GM12878 (cell line): ENCODE measurements around the gene ZNF608. TPM values are rescaled to one million over a fixed set of nuclear protein-coding genes. Genes with fewer than 3 reads are reported as not detected.

Experiments
- ATAC-seq: fragments of 200-7000 bp; cut with Tn5 transposase; 3 replicates; pipeline ENCODE4 v1.9.1; 2020; ENCODE audit warnings: mild to moderate bottlenecking, moderate library complexity
- BruUV-seq: library from RNA; stranded (reverse); fragments of 400-500 nt; replicated peaks from 2 replicates; lab custom pipeline; 2021; lab: Mats Ljungman, UMichigan
- CTCF ChIA-PET: fragments of 300-600 bp; sonication (Branson Sonifier 250); formaldehyde crosslinking; extraction: SDS; loops from one replicate; lab custom pipeline; 2021; ENCODE audit warnings: inconsistent platforms; lab: Yijun Ruan, JAX
- POLR2A ChIA-PET: fragments of 350-600 bp; formaldehyde crosslinking; extraction: SDS; loops from one replicate; lab custom pipeline; 2021; ENCODE audit warnings: inconsistent platforms; lab: Charles Lee
- RAD21 ChIA-PET: fragments of 300-600 bp; sonication (Branson Sonifier 250); formaldehyde crosslinking; loops from one replicate; lab custom pipeline; 2023; ENCODE audit warnings: antibody characterized with exemption; ENCODE audit not compliant: unreplicated experiment; lab: Charles Lee
- SMC1A ChIA-PET: fragments of 300-600 bp; sonication (Branson Sonifier 250); formaldehyde crosslinking; loops from one replicate; lab custom pipeline; 2023; ENCODE audit not compliant: unreplicated experiment, uncharacterized antibody; lab: Charles Lee
- DNase-seq: peaks from one replicate; pipeline ENCODE4 v3.0.0-alpha.2; 2011; ENCODE audit warnings: low read depth, low spot score
- FAIRE-seq: peaks from 3 replicates; lab custom pipeline; 2011; peaks lifted over from hg19 to GRCh38; lab: Jason Lieb, UNC
- H2AFZ ChIP-seq: 2 replicates; pipeline ENCODE4 v1.6.0; 2011; ENCODE audit warnings: low read depth, low read length, control low read depth; ENCODE audit not compliant: control insufficient read depth
- H3K27ac ChIP-seq: 2 replicates; pipeline ENCODE4 v1.5.1; 2011; ENCODE audit warnings: control low read depth; ENCODE audit not compliant: control insufficient read depth, insufficient read depth
- H3K27me3 ChIP-seq, 2 experiments: replicated peaks in 1 of 2; 2 replicates each; pipeline versions ENCODE4 v1.6.0 to v1.6.1; 2011; ENCODE audit warnings: low read length in 1 of 2; ENCODE audit not compliant: control insufficient read depth in 2 of 2, insufficient read depth in 2 of 2
- H3K36me3 ChIP-seq, 2 experiments: 2 replicates each; pipeline ENCODE4 v1.5.1; 2011; ENCODE audit warnings: low read length in 1 of 2; ENCODE audit not compliant: control insufficient read depth in 2 of 2, insufficient read depth in 2 of 2
- H3K4me1 ChIP-seq: 2 replicates; pipeline ENCODE4 v1.6.1; 2011; ENCODE audit warnings: mild to moderate bottlenecking, low read length, moderate library complexity, mixed read lengths; ENCODE audit not compliant: control insufficient read depth, insufficient read depth
- H3K4me2 ChIP-seq: 2 replicates; pipeline ENCODE4 v1.6.0; 2011; ENCODE audit warnings: control low read depth; ENCODE audit not compliant: control insufficient read depth, insufficient read depth
- H3K4me3 ChIP-seq: fragments of 200-600 bp; sonication (generic); 2 replicates; pipeline ENCODE4 v1.5.1; 2016
- H3K79me2 ChIP-seq: 2 replicates; pipeline ENCODE4 v1.6.0; 2011; ENCODE audit warnings: low read length; ENCODE audit not compliant: control insufficient read depth, insufficient read depth
- H3K9ac ChIP-seq: 2 replicates; pipeline ENCODE4 v1.8.0; 2011; ENCODE audit warnings: low read length, control low read depth, mixed read lengths; ENCODE audit not compliant: control insufficient read depth, insufficient read depth
- H3K9me3 ChIP-seq: replicated peaks from 3 replicates; pipeline ENCODE4 v1.5.1; 2011; ENCODE audit warnings: mild to moderate bottlenecking, low read length; ENCODE audit not compliant: control insufficient read depth, insufficient read depth
- H4K20me1 ChIP-seq: 2 replicates; pipeline ENCODE4 v1.6.0; 2011; ENCODE audit not compliant: control insufficient read depth, insufficient read depth
- BCL11A ChIP-seq: IDR thresholded peaks from 2 replicates; pipeline ENCODE4 v1.6.1; 2011; ENCODE audit warnings: low read depth, low read length
- CEBPB ChIP-seq, 2 experiments: fragments of 150-350 bp in 1 of 2; IDR thresholded peaks; 2 replicates each; pipeline ENCODE4 v1.6.1; 2012 to 2014; ENCODE audit warnings: low read depth in 2 of 2, low read length in 2 of 2, borderline replicate concordance in 1 of 2, inconsistent platforms in 1 of 2
- E4F1 ChIP-seq: fragments of 450-650 bp; IDR thresholded peaks from 2 replicates; pipeline ENCODE4 v1.6.1; 2018; ENCODE audit warnings: borderline replicate concordance, mild to moderate bottlenecking; ENCODE audit not compliant: partially characterized antibody
- IKZF2 ChIP-seq, 2 experiments: fragments of 450-650 bp; IDR thresholded peaks; 2 replicates each; pipeline ENCODE4 v1.6.1; 2017; ENCODE audit warnings: mild to moderate bottlenecking in 2 of 2, moderate library complexity in 2 of 2
- NRF1 ChIP-seq: conservative IDR thresholded peaks from 2 replicates; pipeline ENCODE4 v1.6.1; 2011; ENCODE audit warnings: mild to moderate bottlenecking, low read depth, low read length, improper control_type of control experiment
- ZBTB33 ChIP-seq: fragments of 450-650 bp; IDR thresholded peaks from 2 replicates; pipeline ENCODE4 v1.6.1; 2017; ENCODE audit warnings: mild to moderate bottlenecking
- ZSCAN29 ChIP-seq: fragments of 450-650 bp; IDR thresholded peaks from 2 replicates; pipeline ENCODE4 v1.6.1; 2017; ENCODE audit warnings: mild to moderate bottlenecking, moderate library complexity
- WGBS: methylation state at CpG from one replicate; pipeline ENCODE4 v1.1.6; 2016; ENCODE audit warnings: low lambda C conversion rate; ENCODE audit not compliant: insufficient replicate concordance, insufficient coverage; ENCODE audit errors: missing lambda C conversion rate; 5-methylcytosine and 5-hydroxymethylcytosine counted together
- in situ Hi-C: fragments of 300-500 bp; cut with MboI; formaldehyde crosslinking; loops from 9 replicates; pipeline ENCODE4 v1.14.3; 2018; ENCODE audit warnings: mixed read lengths
- intact Hi-C: fragments of 100-400 bp; cut with micrococcal nuclease; formaldehyde crosslinking; loops from one replicate; pipeline ENCODE4 v1.14.2; 2022; ENCODE audit not compliant: unreplicated experiment
- polyA plus RNA-seq, 11 experiments: library from polyadenylated mRNA; depleted of rRNA in 4 of 11; unstranded in 6 of 11; stranded (reverse) in 5 of 11; fragments of >200 nt; fragmentation: Nextera tagmentation in 4 of 11; fragmentation: Illumina TruSeq in 1 of 11; extraction: Ambion mirVana in 4 of 11; extraction: Trizol in 1 of 11; gene quantifications; 1 replicate in 1 of 11; 2 replicates in 10 of 11; pipeline versions ENCODE4 v1.2.1 to v1.2.3, GENCODE V29; 2011 to 2016; ENCODE audit warnings: inconsistent platforms in 2 of 11, missing spikeins in 2 of 11, low read depth in 1 of 11
- total RNA-seq, 4 experiments: library from RNA; depleted of rRNA in 3 of 4; stranded (reverse); fragments of >200 nt in 3 of 4; fragmentation: Illumina TruSeq in 1 of 4; extraction: Trizol in 1 of 4; gene quantifications; 2 replicates each; pipeline versions ENCODE4 v1.2.1 to v1.2.3, GENCODE V29; 2013 to 2021

The ZNF608 gene
- total and polyA plus RNA-seq, 10 of the 15 experiments (the other 5 are each of a cell fraction or from before 2014, with no cell fraction given), result 0.19 to 6.7 (median 0.64) TPM

- no peaks in the 10 kb centered on the region for H3K9me3 ChIP-seq
- ATAC-seq (no peak), FAIRE-seq (no peak), DNase-seq (no peak)
- POLR2A ChIA-PET, result interaction anchor here (0.6 to 1.2 kb wide), 5 partner anchors 11 to 1288 kb away, joined by 3 to 4 read pairs (median 3); no protein-coding TSS in a partner anchor
- no peak overlapping the region for H3K4me3 ChIP-seq
- H4K20me1 ChIP-seq, result no peaks in the 10 kb centered on the region
- WGBS, result 65% methylated on average over 8 of the region's 8 CpGs
- CTCF ChIA-PET, result interaction anchor here (0.6 to 1.4 kb wide), 2 partner anchors 18 to 403 kb away, joined by 3 to 4 read pairs; no protein-coding TSS in a partner anchor
- H3K9ac ChIP-seq, result no peak overlapping the region
- H2AFZ ChIP-seq, result no peak overlapping the region
- BruUV-seq, result no TSS peak
- no peaks in the 10 kb centered on the region for H3K27me3 ChIP-seq
- in situ Hi-C loops (loop anchor here (25.0 kb wide), 1 partner anchor 1059 kb away; no protein-coding TSS in a partner anchor), intact Hi-C loops (no loop called here)
- H3K4me1 ChIP-seq, result no peaks in the 10 kb centered on the region; the same call in 1 of the 2 replicates
- no peaks in the 10 kb centered on the region for H3K36me3 ChIP-seq
- TF ChIP-seq IKZF2 (IDR thresholded peaks at IDR 0.05) (no peak), ZBTB33 (no peak), E4F1 (no peak), BCL11A (no peak), NRF1 (no peak), ZSCAN29 (no peak), CEBPB (IDR thresholded peaks at IDR 0.05; ENCODE audit: borderline replicate concordance in 1 of 2, low read depth in 2 of 2, low read length in 2 of 2) (no peak)
- peaks cover 30% of the 10 kb centered on the region for H3K79me2 ChIP-seq
- SMC1A ChIA-PET, result interaction anchor here (0.6 to 5.0 kb wide), 4 partner anchors 9 to 117 kb away, joined by 3 to 42 read pairs (median 3); no protein-coding TSS in a partner anchor
- RAD21 ChIA-PET, result interaction anchor here (1.0 to 2.1 kb wide), 3 partner anchors 9 to 20 kb away, joined by 3 to 6 read pairs (median 3); no protein-coding TSS in a partner anchor
- no peak overlapping the region for H3K4me2 ChIP-seq
- H3K27ac ChIP-seq, result no peak overlapping the region
Observed at GRCh38 chr5:124721229-124721735, 25.2 kb downstream of the ZNF608 start.
